ENCODE data around the gene PPP1R9B. TPM values are rescaled to one million over a fixed set of nuclear protein-coding genes. Genes with fewer than 3 reads are reported as not detected.

PPP1R9B gene
- total RNA-seq, 4 donors from 2014 or later = 23.3 to 38.1 (median 30.8) TPM

- no peak for ATAC-seq
- no peaks in the 10 kb centered on the region for H3K9me3 ChIP-seq
- 6 to 33% methylated on average over 2 to 8 of the region's 8 CpGs for WGBS, 2 donors (ENCODE audit: low coverage in 1 of 2)
- no peaks in the 10 kb centered on the region for H3K27me3 ChIP-seq
- TF ChIP-seq POLR2AphosphoS5 (IDR thresholded peaks at IDR 0.05) (no peak), CTCF (IDR thresholded peaks at IDR 0.05) (peak in 1 of 4 experiments; percentile 36)
- H3K27ac ChIP-seq = peak overlapping the region in 3 of 4 donors; percentile 81 to 87 (median 82)
- peaks cover 0 to 39% of the 10 kb centered on the region in 2 donors for H3K36me3 ChIP-seq
- H3K4me1 ChIP-seq = peaks cover 3 to 52% (median 13%) of the 10 kb centered on the region in 3 donors
- H3K4me3 ChIP-seq = no peak overlapping the region
These were observed 33.6 kb upstream of the PPP1R9B start for GRCh38 chr17:50184064-50184463.

DNA sequence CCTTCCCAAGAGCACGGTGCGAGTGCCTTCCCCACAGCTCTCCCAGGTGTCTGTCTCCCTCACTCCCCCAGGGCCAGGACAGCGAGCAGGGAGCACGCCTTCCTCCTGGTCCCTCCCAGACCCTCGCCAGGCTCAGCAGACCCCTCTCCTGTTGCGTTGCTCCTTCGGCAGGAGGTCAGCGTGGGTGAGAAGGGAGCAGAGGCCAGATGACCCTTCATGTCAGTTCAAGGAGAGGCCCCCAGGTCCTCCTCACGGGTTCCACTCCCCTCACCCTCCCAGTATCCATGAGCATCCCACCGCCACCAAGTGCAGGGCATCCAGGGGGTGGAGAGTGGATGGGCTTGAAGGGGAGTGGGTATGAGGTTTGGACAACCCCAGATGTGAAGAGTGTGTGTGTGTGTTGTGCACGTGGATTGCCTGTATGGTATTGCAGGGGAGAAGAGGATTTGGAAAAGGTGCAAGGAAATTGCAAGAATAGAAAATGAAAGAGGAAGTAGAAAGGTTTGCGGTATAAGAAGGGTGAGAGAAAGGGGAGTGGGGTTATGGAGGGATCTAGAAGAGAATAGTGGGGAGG is 33.0 kb upstream of the PPP1R9B start:
- peaks cover 3 to 58% (median 15%) of the 10 kb centered on the region in 3 donors for H3K4me1 ChIP-seq
- H3K27me3 ChIP-seq = no peaks in the 10 kb centered on the region
- no peak for ATAC-seq
- TF ChIP-seq EP300 (IDR thresholded peaks at IDR 0.05) (no peak), CTCF (IDR thresholded peaks at IDR 0.05) (no peak), POLR2A (IDR thresholded peaks at IDR 0.05) (no peak)
- peaks cover 0 to 34% of the 10 kb centered on the region in 2 donors for H3K36me3 ChIP-seq
- H3K27ac ChIP-seq = peak overlapping the region in 3 of 4 donors; percentile 81 to 87 (median 82)
- 16 to 31% methylated on average over 3 to 4 of the region's 12 CpGs for WGBS, 2 donors (ENCODE audit: low coverage in 1 of 2)
- no peaks in the 10 kb centered on the region for H3K9me3 ChIP-seq
- H3K4me3 ChIP-seq = no peak overlapping the region

GRCh38 chr17:50182783-50183420 is 32.4 kb upstream of the PPP1R9B start:
- Histone ChIP-seq H3K9me3 (no peaks in the 10 kb centered on the region), H3K4me1 (peaks cover 3 to 64% (median 20%) of the 10 kb centered on the region in 3 donors), H3K27ac (peak overlapping the region in 3 of 4 donors; percentile 81 to 87 (median 82)), H3K36me3 (peaks cover 0 to 28% of the 10 kb centered on the region in 2 donors), H3K4me3 (no peak overlapping the region), H3K27me3 (no peaks in the 10 kb centered on the region)
- 47 to 59% methylated on average over 5 to 9 of the region's 18 CpGs for WGBS, 2 donors (ENCODE audit: low coverage in 1 of 2)
- no peak for ATAC-seq
- TF ChIP-seq EP300 (IDR thresholded peaks at IDR 0.05) (no peak), POLR2AphosphoS5 (IDR thresholded peaks at IDR 0.05) (no peak), POLR2A (IDR thresholded peaks at IDR 0.05) (no peak), CTCF (IDR thresholded peaks at IDR 0.05) (no peak)

- Histone ChIP-seq H3K4me1 (peaks cover 3 to 66% (median 31%) of the 10 kb centered on the region in 3 donors), H3K27ac (peak overlapping the region in 2 of 4 donors; percentile 86 to 87), H3K36me3 (peaks cover 0 to 17% of the 10 kb centered on the region in 2 donors), H3K4me3 (no peak overlapping the region), H3K27me3 (no peaks in the 10 kb centered on the region), H3K9me3 (no peaks in the 10 kb centered on the region)
- TF ChIP-seq POLR2A (IDR thresholded peaks at IDR 0.05) (no peak), EP300 (IDR thresholded peaks at IDR 0.05) (no peak)
- 76 to 77% methylated on average over 5 to 11 of the region's 12 CpGs for WGBS, 2 donors (ENCODE audit: low coverage in 1 of 2)
- no peak for ATAC-seq
These were observed 31.4 kb upstream of the PPP1R9B start for GRCh38 chr17:50181591-50182560.

GRCh38 chr17:50181144-50181543 is 30.7 kb upstream of the PPP1R9B start:
- Histone ChIP-seq H3K27me3 (no peaks in the 10 kb centered on the region), H3K36me3 (peaks cover 0 to 10% of the 10 kb centered on the region in 2 donors), H3K9me3 (no peaks in the 10 kb centered on the region), H3K4me1 (peaks cover 3 to 66% (median 35%) of the 10 kb centered on the region in 3 donors), H3K27ac (peak overlapping the region in 2 of 4 donors; percentile 86 to 87), H3K4me3 (no peak overlapping the region)
- 51 to 92% methylated on average over 2 to 3 of the region's 13 CpGs for WGBS, 2 donors (ENCODE audit: low coverage in 1 of 2)
- no peak for TF ChIP-seq POLR2AphosphoS5 (IDR thresholded peaks at IDR 0.05)
- no peak for TF ChIP-seq POLR2A (IDR thresholded peaks at IDR 0.05)
- TF ChIP-seq CTCF (IDR thresholded peaks at IDR 0.05) = no peak
- no peak for TF ChIP-seq EP300 (IDR thresholded peaks at IDR 0.05)
- no peak for ATAC-seq
